Gastrocnemius medialis (tissue), 4 donors: Measurements from ENCODE around the gene SLC7A6OS.

Source experiments
- POLR2A ChIP-seq, 2 donors: fragments of 450-650 bp; IDR thresholded peaks; one replicate each; pipeline ENCODE4 v1.6.1; 2017; ENCODE audit warnings: antibody characterized with exemption in 2 of 2, mild to moderate bottlenecking in 2 of 2, moderate library complexity in 2 of 2
- TF ChIP-seq, protein P1 (sequence below), 5 experiments: fragments of 450-650 bp in 3 of 5; fragments of 200-600 bp in 2 of 5; sonication (generic) in 2 of 5; IDR thresholded peaks in 4 of 5; conservative IDR thresholded peaks in 1 of 5; 1 replicate in 4 of 5; 2 replicates in 1 of 5; pipeline ENCODE4 v1.5.1; 2016 to 2019; ENCODE audit warnings: antibody characterized with exemption in 5 of 5, mild to moderate bottlenecking in 3 of 5, moderate library complexity in 3 of 5

DNA sequence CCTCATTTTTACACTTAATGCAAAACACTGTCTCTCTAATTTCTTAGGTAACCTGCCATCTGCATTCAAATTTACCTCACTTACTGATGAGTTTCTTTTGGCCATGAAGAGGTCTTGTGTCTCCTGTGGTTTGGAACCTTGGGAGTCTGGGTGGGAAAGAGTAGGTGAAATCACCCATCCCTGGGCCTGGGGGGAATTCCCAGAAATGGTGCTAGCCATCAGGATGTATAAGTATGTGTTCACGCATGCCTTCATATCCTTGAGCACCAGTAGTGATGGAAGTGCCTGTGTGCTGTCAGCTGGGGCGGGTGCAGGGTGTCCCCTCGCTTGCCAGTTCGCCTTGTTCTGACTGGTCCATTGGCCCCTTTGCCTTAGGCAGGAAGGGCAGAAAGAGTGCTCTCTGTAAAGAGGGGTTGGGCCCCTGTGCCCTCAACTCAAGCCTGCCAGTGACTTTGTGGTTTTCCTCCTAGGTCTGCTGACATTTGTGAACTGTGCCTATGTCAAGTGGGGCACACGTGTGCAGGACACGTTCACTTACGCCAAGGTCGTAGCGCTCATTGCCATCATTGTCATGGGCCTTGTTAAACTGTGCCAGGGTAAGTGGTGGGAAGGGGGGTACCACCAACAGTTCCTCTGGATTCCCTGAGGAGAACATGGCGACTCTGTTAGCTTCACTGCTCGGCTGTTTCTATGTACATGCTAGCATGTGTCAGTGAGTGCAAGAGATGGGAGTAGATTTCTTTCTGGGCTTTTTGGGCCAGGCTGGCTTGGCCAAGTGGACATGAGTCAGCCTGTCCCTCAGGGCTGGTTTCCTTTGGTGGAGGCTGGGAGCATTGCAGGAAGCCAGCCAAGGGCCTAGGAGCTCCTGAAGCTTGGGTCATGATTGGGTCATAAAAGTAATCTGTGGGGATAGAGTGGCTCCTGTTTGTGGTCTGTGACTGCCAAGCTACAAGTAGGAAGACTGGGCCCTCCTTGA, 23.2 kb downstream of the SLC7A6OS start:
- TF ChIP-seq, protein P1, sequence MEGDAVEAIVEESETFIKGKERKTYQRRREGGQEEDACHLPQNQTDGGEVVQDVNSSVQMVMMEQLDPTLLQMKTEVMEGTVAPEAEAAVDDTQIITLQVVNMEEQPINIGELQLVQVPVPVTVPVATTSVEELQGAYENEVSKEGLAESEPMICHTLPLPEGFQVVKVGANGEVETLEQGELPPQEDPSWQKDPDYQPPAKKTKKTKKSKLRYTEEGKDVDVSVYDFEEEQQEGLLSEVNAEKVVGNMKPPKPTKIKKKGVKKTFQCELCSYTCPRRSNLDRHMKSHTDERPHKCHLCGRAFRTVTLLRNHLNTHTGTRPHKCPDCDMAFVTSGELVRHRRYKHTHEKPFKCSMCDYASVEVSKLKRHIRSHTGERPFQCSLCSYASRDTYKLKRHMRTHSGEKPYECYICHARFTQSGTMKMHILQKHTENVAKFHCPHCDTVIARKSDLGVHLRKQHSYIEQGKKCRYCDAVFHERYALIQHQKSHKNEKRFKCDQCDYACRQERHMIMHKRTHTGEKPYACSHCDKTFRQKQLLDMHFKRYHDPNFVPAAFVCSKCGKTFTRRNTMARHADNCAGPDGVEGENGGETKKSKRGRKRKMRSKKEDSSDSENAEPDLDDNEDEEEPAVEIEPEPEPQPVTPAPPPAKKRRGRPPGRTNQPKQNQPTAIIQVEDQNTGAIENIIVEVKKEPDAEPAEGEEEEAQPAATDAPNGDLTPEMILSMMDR (IDR thresholded peaks at IDR 0.05 in 4 of 5, conservative IDR thresholded peaks at IDR 0.05 in 1 of 5) = peak in 4 of 5 experiments; percentile 20 to 50 (median 36)
- peak; percentile 48 to 60 for TF ChIP-seq POLR2A (IDR thresholded peaks at IDR 0.05)
